ENCODE measurements around the gene TULP4.

- TF ChIP-seq NFYB (CRISPR knock-in tag; conservative IDR thresholded peaks at IDR 0.05; ENCODE audit: low read depth) (no peak), CTCF (IDR thresholded peaks at IDR 0.05) (no peak), NFE2L1 (CRISPR knock-in tag; IDR thresholded peaks at IDR 0.05) (no peak), IRF1 (CRISPR knock-in tag; IDR thresholded peaks at IDR 0.05) (no peak), ELF4 (CRISPR knock-in tag; IDR thresholded peaks at IDR 0.05; ENCODE audit: low read depth) (no peak), TEAD4 (CRISPR knock-in tag; IDR thresholded peaks at IDR 0.05) (no peak), ZNF121 (CRISPR knock-in tag; IDR thresholded peaks at IDR 0.05) (no peak), FOXK1 (CRISPR knock-in tag; IDR thresholded peaks at IDR 0.05) (no peak), MAX (CRISPR knock-in tag; IDR thresholded peaks at IDR 0.05) (no peak), RELA (CRISPR knock-in tag; IDR thresholded peaks at IDR 0.05; ENCODE audit: borderline replicate concordance) (no peak), EMX1 (CRISPR knock-in tag; IDR thresholded peaks at IDR 0.05) (no peak), ATF1 (CRISPR knock-in tag; IDR thresholded peaks at IDR 0.05) (no peak), ZNF263 (CRISPR knock-in tag; IDR thresholded peaks at IDR 0.05; ENCODE audit: low read depth) (no peak)
Measured at GRCh38 chr6:158445426-158446085, 133.3 kb downstream of the TULP4 start.
